A549 (cell line): Measurements from ENCODE around the gene CCDC9. TPM values are rescaled to one million over a fixed set of nuclear protein-coding genes. Genes with fewer than 3 reads are reported as not detected.

ENCODE experiments used
- ATAC-seq, 2 experiments: fragments of 200-7000 bp in 1 of 2; fragments of >200 bp in 1 of 2; cut with Nextera tagmentation in 1 of 2; cut with Tn5 transposase in 1 of 2; 3 replicates each; pipeline versions ENCODE4 v1.8.0 to v1.9.1; 2018 to 2020; ENCODE audit warnings: mild to moderate bottlenecking in 1 of 2, moderate library complexity in 1 of 2
- CTCF ChIA-PET: fragments of 300-600 bp; sonication (Branson Sonifier 250); formaldehyde crosslinking; extraction: SDS; loops from one replicate; lab custom pipeline; 2021; ENCODE audit warnings: antibody characterized with exemption, inconsistent platforms; lab: Yijun Ruan, JAX
- POLR2A ChIA-PET: fragments of 350-600 bp; formaldehyde crosslinking; extraction: SDS; loops from one replicate; lab custom pipeline; 2021; ENCODE audit warnings: antibody characterized with exemption, inconsistent platforms; lab: Yijun Ruan, JAX
- DNase-seq, 2 experiments: peaks; one replicate each; pipeline versions ENCODE4 v3.0.0 to v3.0.0-alpha.2; 2011 to 2016; ENCODE audit warnings: low read depth in 1 of 2, low spot score in 1 of 2
- FAIRE-seq: peaks from 2 replicates; lab custom pipeline; 2011; peaks lifted over from hg19 to GRCh38; lab: Jason Lieb, UNC
- H3K27ac ChIP-seq, 2 experiments: fragments of >200 bp; sonication (Bioruptor Twin); formaldehyde crosslinking; 3 replicates each; pipeline ENCODE4 v1.5.1; 2016 to 2017
- H3K4me1 ChIP-seq: fragments of >200 bp; sonication (Bioruptor Twin); formaldehyde crosslinking; 3 replicates; pipeline ENCODE4 v1.6.1; 2016
- H3K4me2 ChIP-seq: fragments of >200 bp; sonication (Bioruptor Twin); formaldehyde crosslinking; 3 replicates; pipeline ENCODE4 v1.6.1; 2016
- H3K4me3 ChIP-seq: fragments of >200 bp; sonication (Bioruptor Twin); formaldehyde crosslinking; 3 replicates; pipeline ENCODE4 v1.5.1; 2016
- H3K9me3 ChIP-seq: fragments of >200 bp; sonication (Bioruptor Twin); formaldehyde crosslinking; 3 replicates; pipeline ENCODE4 v1.6.1; 2016
- CBX2 ChIP-seq: fragments of 200-600 bp; sonication (generic); IDR thresholded peaks from 2 replicates; pipeline ENCODE4 v1.6.1; 2016; ENCODE audit warnings: low read depth, mild to moderate bottlenecking, borderline replicate concordance
- CHD4 ChIP-seq: fragments of 200-600 bp; sonication (generic); IDR thresholded peaks from 2 replicates; pipeline ENCODE4 v1.6.1; 2016; ENCODE audit warnings: antibody characterized with exemption, mild to moderate bottlenecking, borderline replicate concordance
- FOSB ChIP-seq: fragments of 250-450 bp; sonication (Bioruptor Pico); IDR thresholded peaks from 2 replicates; pipeline ENCODE4 v1.5.0; 2020; ENCODE audit warnings: mild to moderate bottlenecking, moderate library complexity
- FOXS1 ChIP-seq: fragments of 250-450 bp; sonication (Bioruptor Pico); IDR thresholded peaks from 2 replicates; pipeline ENCODE4 v1.5.0; 2020; ENCODE audit warnings: mild to moderate bottlenecking, moderate library complexity
- HDAC2 ChIP-seq: fragments of 200-600 bp; sonication (generic); IDR thresholded peaks from 2 replicates; pipeline ENCODE4 v1.6.1; 2016
- HEYL ChIP-seq: fragments of 250-450 bp; sonication (Bioruptor Pico); IDR thresholded peaks from 2 replicates; pipeline ENCODE4 v1.8.0; 2021; ENCODE audit warnings: mild to moderate bottlenecking, moderate library complexity
- JUN ChIP-seq, 2 experiments: fragments of >200 bp; sonication (Bioruptor Twin); formaldehyde crosslinking; IDR thresholded peaks; 2 replicates in 1 of 2; 3 replicates in 1 of 2; pipeline ENCODE4 v1.6.1; 2016 to 2017
- KDM5A ChIP-seq: fragments of 200-600 bp; sonication (generic); IDR thresholded peaks from 2 replicates; pipeline ENCODE4 v1.6.1; 2016; ENCODE audit warnings: antibody characterized with exemption, mild to moderate bottlenecking
- MAZ ChIP-seq: fragments of 150-350 bp; IDR thresholded peaks from 2 replicates; pipeline ENCODE4 v1.6.1; 2014; ENCODE audit warnings: antibody characterized with exemption, low read depth, low read length, borderline replicate concordance
- MYC ChIP-seq: IDR thresholded peaks from 2 replicates; pipeline ENCODE4 v1.6.1; 2012; ENCODE audit warnings: mild to moderate bottlenecking, inconsistent platforms, low read length, improper control_type of control experiment, borderline replicate concordance
- POLR2AphosphoS2 ChIP-seq: conservative IDR thresholded peaks from 2 replicates; pipeline ENCODE4 v1.6.1; 2012; ENCODE audit warnings: low read length, improper control_type of control experiment, inconsistent platforms
- RNF2 ChIP-seq: fragments of 200-600 bp; sonication (generic); IDR thresholded peaks from 2 replicates; pipeline ENCODE4 v1.6.1; 2016; ENCODE audit warnings: low read depth, mild to moderate bottlenecking, antibody characterized with exemption, moderate library complexity, borderline replicate concordance
- TFCP2L1 ChIP-seq: fragments of 250-450 bp; sonication (Bioruptor Pico); IDR thresholded peaks from 2 replicates; pipeline ENCODE4 v1.5.0; 2021; ENCODE audit warnings: mild to moderate bottlenecking
- TP53 ChIP-seq: fragments of 250-450 bp; sonication (Bioruptor Pico); IDR thresholded peaks from 2 replicates; pipeline ENCODE4 v1.5.0; 2021; ENCODE audit warnings: mild to moderate bottlenecking, moderate library complexity
- ZFP36 ChIP-seq: fragments of 450-650 bp; IDR thresholded peaks from 2 replicates; pipeline ENCODE4 v1.6.1; 2014; ENCODE audit warnings: borderline replicate concordance; ENCODE audit not compliant: partially characterized antibody
- ZSCAN20 ChIP-seq: fragments of 250-450 bp; sonication (Bioruptor Pico); IDR thresholded peaks from 2 replicates; pipeline ENCODE4 v1.8.0; 2022; ENCODE audit warnings: mild to moderate bottlenecking, moderate library complexity
- WGBS: methylation state at CpG from one replicate; pipeline ENCODE4 v1.1.6; 2017; ENCODE audit errors: missing lambda C conversion rate; 5-methylcytosine and 5-hydroxymethylcytosine counted together
- polyA plus RNA-seq, 4 experiments: library from polyadenylated mRNA; depleted of rRNA in 3 of 4; stranded (reverse); fragments of >200 nt; fragmentation: RNase III in 1 of 4; extraction: RNeasy Plus Mini Kit Qiagen cat#74134 plus additional on column Dnase treatment in 1 of 4; gene quantifications; 2 replicates in 3 of 4; 3 replicates in 1 of 4; pipeline ENCODE4 v1.2.3, GENCODE V29; 2011 to 2017
- TF ChIP-seq, protein P1 (sequence below): fragments of >200 bp; sonication (Bioruptor Twin); formaldehyde crosslinking; IDR thresholded peaks from 3 replicates; pipeline ENCODE4 v1.5.1; 2016
- TF ChIP-seq, protein P2 (sequence below): fragments of >200 bp; sonication (Bioruptor Twin); formaldehyde crosslinking; IDR thresholded peaks from 3 replicates; pipeline ENCODE4 v1.6.1; 2016
- TF ChIP-seq, protein P3 (sequence below): IDR thresholded peaks from 2 replicates; pipeline ENCODE4 v1.6.1; 2012

The CCDC9 gene
- polyA plus RNA-seq, 2 of the 4 experiments (the other 2 are of a cell fraction) = 9.4 to 24.6 TPM

DNA sequence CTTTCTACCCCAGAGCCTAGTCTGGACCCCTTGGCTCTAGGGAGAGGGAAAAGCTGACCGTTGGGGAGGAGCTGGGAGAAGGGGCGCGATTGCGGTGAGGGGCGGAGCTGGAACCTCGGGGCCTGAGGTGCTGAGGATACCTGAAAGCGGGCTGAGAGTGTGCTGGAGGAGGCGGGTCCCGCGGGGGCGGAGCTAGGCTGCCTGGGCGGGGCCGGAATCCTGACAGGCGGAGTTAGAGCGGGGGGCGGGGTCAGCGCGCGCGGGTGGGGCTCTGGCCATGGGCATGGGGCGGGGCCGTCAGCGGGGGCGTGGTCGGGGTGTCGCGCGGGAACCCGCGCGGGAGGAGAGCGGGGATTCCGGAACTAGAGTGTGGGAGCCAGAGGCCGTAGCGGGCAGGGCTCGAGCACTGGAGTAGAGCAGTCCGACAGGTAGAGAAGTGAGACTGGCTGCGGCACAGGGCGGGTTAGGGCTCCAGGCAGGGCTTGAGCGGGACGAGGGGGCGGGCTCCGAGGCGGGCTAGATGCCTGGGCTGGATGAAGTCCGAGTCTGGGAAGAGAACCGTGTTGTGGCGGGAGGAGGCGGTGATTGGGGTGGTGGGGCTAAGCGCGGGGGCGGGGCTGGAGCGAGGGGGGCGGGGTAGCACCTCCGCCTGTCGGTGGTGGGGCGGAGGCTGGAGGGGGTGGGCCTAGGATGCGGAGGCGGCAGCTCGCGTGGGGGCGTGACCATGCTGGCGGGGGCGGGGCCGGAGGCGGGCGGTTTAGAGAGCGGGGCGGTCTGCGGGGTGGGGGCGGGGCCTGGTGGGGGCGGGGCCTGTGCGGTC, 18.0 kb downstream of the CCDC9 start, which contains the start of gene INAFM1 (continued):
- TF ChIP-seq MAZ (0 out of 2 replicates have a peak, but pooled peaks have one; percentile 54), POLR2AphosphoS2 (0 out of 2 replicates have a peak, but pooled peaks have one; percentile 43), TFCP2L1 (CRISPR knock-in tag) (peak; percentile 85; the same call in 1 of the 2 replicates)
- TF ChIP-seq, all 56 proteins: peak for 11

DNA sequence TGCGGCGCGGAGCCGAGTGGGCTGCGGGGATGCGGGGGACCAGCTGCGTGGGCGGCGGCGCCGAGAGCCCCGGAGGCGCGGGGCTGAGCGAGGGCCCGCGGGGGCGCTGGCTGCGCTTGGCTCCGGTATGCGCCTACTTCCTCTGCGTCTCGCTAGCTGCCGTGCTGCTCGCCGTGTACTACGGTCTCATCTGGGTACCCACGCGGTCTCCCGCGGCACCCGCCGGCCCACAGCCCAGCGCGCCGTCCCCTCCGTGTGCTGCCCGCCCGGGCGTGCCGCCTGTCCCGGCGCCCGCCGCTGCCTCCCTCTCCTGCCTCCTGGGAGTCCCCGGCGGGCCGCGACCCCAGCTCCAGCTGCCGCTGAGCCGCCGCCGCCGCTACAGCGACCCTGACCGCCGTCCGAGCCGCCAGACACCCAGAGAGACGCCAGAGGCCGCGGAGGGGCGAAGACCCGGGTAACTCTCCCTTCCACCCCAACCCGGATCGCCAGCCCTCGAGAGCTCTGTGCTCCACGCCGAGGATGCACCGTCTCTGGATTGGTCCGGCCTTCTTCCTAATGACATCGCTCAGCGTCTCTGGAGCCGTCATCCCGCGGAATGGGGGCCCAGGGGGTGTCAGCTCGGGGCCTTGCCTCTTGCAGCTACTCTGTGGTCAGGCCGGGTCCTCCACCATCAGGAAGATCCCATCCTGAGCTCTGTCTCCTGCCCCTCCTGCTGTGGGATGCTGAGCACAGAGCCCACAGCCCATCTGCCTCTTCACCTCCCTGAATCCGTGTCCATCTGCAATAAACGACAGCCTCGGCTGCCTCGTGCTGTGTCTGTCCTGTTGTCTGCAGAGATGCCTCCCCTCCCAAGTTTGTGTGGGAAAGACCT, 18.8 kb downstream of the CCDC9 start:
- DNase-seq (no peak), ATAC-seq (peak in 1 of 2 experiments; percentile 7; a peak in 3 of 6 replicates)

More for the DNA sequence above, 18.8 kb downstream of the CCDC9 start:
- TF ChIP-seq FOSB (CRISPR knock-in tag) = no peak
- no peak for TF ChIP-seq RNF2
- TF ChIP-seq FOXS1 = no peak
- TF ChIP-seq, protein P1, sequence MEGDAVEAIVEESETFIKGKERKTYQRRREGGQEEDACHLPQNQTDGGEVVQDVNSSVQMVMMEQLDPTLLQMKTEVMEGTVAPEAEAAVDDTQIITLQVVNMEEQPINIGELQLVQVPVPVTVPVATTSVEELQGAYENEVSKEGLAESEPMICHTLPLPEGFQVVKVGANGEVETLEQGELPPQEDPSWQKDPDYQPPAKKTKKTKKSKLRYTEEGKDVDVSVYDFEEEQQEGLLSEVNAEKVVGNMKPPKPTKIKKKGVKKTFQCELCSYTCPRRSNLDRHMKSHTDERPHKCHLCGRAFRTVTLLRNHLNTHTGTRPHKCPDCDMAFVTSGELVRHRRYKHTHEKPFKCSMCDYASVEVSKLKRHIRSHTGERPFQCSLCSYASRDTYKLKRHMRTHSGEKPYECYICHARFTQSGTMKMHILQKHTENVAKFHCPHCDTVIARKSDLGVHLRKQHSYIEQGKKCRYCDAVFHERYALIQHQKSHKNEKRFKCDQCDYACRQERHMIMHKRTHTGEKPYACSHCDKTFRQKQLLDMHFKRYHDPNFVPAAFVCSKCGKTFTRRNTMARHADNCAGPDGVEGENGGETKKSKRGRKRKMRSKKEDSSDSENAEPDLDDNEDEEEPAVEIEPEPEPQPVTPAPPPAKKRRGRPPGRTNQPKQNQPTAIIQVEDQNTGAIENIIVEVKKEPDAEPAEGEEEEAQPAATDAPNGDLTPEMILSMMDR = no peak
- TF ChIP-seq, protein P2, sequence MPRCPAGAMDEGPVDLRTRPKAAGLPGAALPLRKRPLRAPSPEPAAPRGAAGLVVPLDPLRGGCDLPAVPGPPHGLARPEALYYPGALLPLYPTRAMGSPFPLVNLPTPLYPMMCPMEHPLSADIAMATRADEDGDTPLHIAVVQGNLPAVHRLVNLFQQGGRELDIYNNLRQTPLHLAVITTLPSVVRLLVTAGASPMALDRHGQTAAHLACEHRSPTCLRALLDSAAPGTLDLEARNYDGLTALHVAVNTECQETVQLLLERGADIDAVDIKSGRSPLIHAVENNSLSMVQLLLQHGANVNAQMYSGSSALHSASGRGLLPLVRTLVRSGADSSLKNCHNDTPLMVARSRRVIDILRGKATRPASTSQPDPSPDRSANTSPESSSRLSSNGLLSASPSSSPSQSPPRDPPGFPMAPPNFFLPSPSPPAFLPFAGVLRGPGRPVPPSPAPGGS = no peak
- peak; percentile 79; the same call in 1 of the 2 replicates for TF ChIP-seq TP53
- TF ChIP-seq ZFP36 = no peak
- no peak for TF ChIP-seq MYC
- TF ChIP-seq ZSCAN20 (CRISPR knock-in tag) = no peak
- TF ChIP-seq KDM5A = no peak
- TF ChIP-seq CHD4 = no peak
- TF ChIP-seq JUN (IDR thresholded peaks at IDR 0.05) = 0 out of 5 replicates have a peak, but pooled peaks of 1 of the 2 experiments have one; percentile 23
- no peak for TF ChIP-seq HDAC2
- no peak for TF ChIP-seq HEYL (CRISPR knock-in tag)
- TF ChIP-seq, protein P3, sequence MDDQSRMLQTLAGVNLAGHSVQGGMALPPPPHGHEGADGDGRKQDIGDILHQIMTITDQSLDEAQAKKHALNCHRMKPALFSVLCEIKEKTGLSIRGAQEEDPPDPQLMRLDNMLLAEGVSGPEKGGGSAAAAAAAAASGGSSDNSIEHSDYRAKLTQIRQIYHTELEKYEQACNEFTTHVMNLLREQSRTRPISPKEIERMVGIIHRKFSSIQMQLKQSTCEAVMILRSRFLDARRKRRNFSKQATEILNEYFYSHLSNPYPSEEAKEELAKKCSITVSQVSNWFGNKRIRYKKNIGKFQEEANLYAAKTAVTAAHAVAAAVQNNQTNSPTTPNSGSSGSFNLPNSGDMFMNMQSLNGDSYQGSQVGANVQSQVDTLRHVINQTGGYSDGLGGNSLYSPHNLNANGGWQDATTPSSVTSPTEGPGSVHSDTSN = no peak; the same call in 1 of the 2 replicates
- TF ChIP-seq CBX2 = no peak
- Histone ChIP-seq H3K4me1 (peaks cover 15% of the 10 kb centered on the region), H3K9me3 (no peaks in the 10 kb centered on the region), H3K4me3 (peak overlapping the region; percentile 59), H3K4me2 (peak overlapping the region; percentile 89), H3K27ac (peak overlapping the region; percentile 34 to 90; a peak in 5 of 6 replicates)
- CTCF ChIA-PET = interaction anchor here (0.6 to 12.3 kb wide), 18 partner anchors 8 to 161 kb away, joined by 3 to 160 read pairs (median 6); partner anchors contain the start of gene DHX34
- POLR2A ChIA-PET = interaction anchor here (0.7 to 3.4 kb wide), 10 partner anchors 9 to 209 kb away, joined by 3 to 77 read pairs (median 7); partner anchors contain the start of genes CCDC9, DHX34 and KPTN
- 33% methylated on average over 55 of the region's 82 CpGs for WGBS
- no peak for FAIRE-seq
